HepG2 (cell line): Measurements from ENCODE around the gene CIBAR2. TPM values are rescaled to one million over a fixed set of nuclear protein-coding genes. Genes with fewer than 3 reads are reported as not detected.

Experiments
- AGO2 ChIP-seq: fragments of 200-400 bp; formaldehyde crosslinking; optimal IDR thresholded peaks from 2 replicates; pipeline ENCODE3; 2017; ENCODE audit warnings: mild to moderate bottlenecking, low read depth, low read length, moderate library complexity
- CBFB ChIP-seq: sonication (generic); formaldehyde crosslinking; IDR thresholded peaks from 2 replicates; pipeline ENCODE4 v1.4.0; 2020; ENCODE audit warnings: missing genetic modification reagents
- FIP1L1 ChIP-seq: fragments of 200-400 bp; formaldehyde crosslinking; IDR thresholded peaks from 2 replicates; pipeline ENCODE4 v1.6.1; 2018; ENCODE audit warnings: low read depth, mild to moderate bottlenecking, low read length, moderate library complexity, borderline replicate concordance; ENCODE audit not compliant: insufficient read depth
- HINFP ChIP-seq: sonication (generic); formaldehyde crosslinking; IDR thresholded peaks from 2 replicates; pipeline ENCODE4 v1.4.0; 2020; ENCODE audit warnings: low read depth, mild to moderate bottlenecking, missing genetic modification reagents
- KLF9 ChIP-seq: IDR thresholded peaks from 2 replicates; pipeline ENCODE4 v1.6.1; 2016; ENCODE audit warnings: low read depth
- NCOR1 ChIP-seq: fragments of 200-600 bp; sonication (generic); IDR thresholded peaks from 2 replicates; pipeline ENCODE4 v1.7.0; 2017; ENCODE audit warnings: antibody characterized with exemption, low read length, borderline replicate concordance
- POLR2AphosphoS2 ChIP-seq: IDR thresholded peaks from 2 replicates; pipeline ENCODE4 v1.6.1; 2011; ENCODE audit warnings: low read depth, low read length, improper control_type of control experiment
- PREB ChIP-seq: sonication (generic); formaldehyde crosslinking; IDR thresholded peaks from 2 replicates; pipeline ENCODE4 v1.4.0; 2020; ENCODE audit warnings: missing genetic modification reagents
- RERE ChIP-seq: IDR thresholded peaks from 2 replicates; pipeline ENCODE4 v1.6.1; 2016; ENCODE audit warnings: low read depth, missing genetic modification reagents, missing compliant biosample characterization
- SOX13 ChIP-seq, 3 experiments: fragments of 450-650 bp in 1 of 3; sonication (generic) in 1 of 3; formaldehyde crosslinking in 1 of 3; IDR thresholded peaks in 2 of 3; conservative IDR thresholded peaks in 1 of 3; 2 replicates each; pipeline versions ENCODE4 v1.5.0 to v1.6.1; 2016 to 2020; ENCODE audit warnings: antibody characterized with exemption in 1 of 3, mild to moderate bottlenecking in 1 of 3, missing compliant biosample characterization in 1 of 3, missing genetic modification reagents in 1 of 3, moderate library complexity in 1 of 3
- TMF1 ChIP-seq: sonication (generic); formaldehyde crosslinking; IDR thresholded peaks from 2 replicates; pipeline ENCODE4 v1.8.1; 2022; ENCODE audit warnings: low read depth, missing genetic modification reagents
- U2AF2 ChIP-seq: fragments of 200-400 bp; formaldehyde crosslinking; IDR thresholded peaks from 2 replicates; pipeline ENCODE4 v1.6.1; 2017; ENCODE audit warnings: low read depth, mild to moderate bottlenecking, low read length
- ZFP36L1 ChIP-seq: sonication (generic); formaldehyde crosslinking; IDR thresholded peaks from 2 replicates; pipeline ENCODE4 v1.8.0; 2022; ENCODE audit warnings: mild to moderate bottlenecking, missing genetic modification reagents, moderate library complexity
- ZFY ChIP-seq: sonication (generic); formaldehyde crosslinking; IDR thresholded peaks from 2 replicates; pipeline ENCODE4 v1.4.0; 2020; ENCODE audit warnings: missing genetic modification reagents
- ZKSCAN5 ChIP-seq: sonication (generic); formaldehyde crosslinking; IDR thresholded peaks from 2 replicates; pipeline ENCODE4 v1.5.1; 2020; ENCODE audit warnings: mild to moderate bottlenecking, missing genetic modification reagents
- ZNF230 ChIP-seq: sonication (generic); formaldehyde crosslinking; IDR thresholded peaks from 2 replicates; pipeline ENCODE4 v1.4.0; 2020; ENCODE audit warnings: mild to moderate bottlenecking, missing genetic modification reagents
- ZNF317 ChIP-seq: sonication (generic); formaldehyde crosslinking; IDR thresholded peaks from 2 replicates; pipeline ENCODE4 v1.5.0; 2020; ENCODE audit warnings: mild to moderate bottlenecking, missing genetic modification reagents
- ZNF570 ChIP-seq: sonication (generic); formaldehyde crosslinking; IDR thresholded peaks from 2 replicates; pipeline ENCODE4 v1.4.0; 2020; ENCODE audit warnings: mild to moderate bottlenecking, missing genetic modification reagents, borderline replicate concordance
- ZNF597 ChIP-seq: sonication (generic); formaldehyde crosslinking; IDR thresholded peaks from 2 replicates; pipeline ENCODE4 v1.5.0; 2020; ENCODE audit warnings: missing genetic modification reagents
- polyA plus RNA-seq, 8 experiments: library from polyadenylated mRNA; depleted of rRNA in 3 of 8; stranded (reverse) in 7 of 8; unstranded in 1 of 8; fragments of >200 nt; fragmentation: Illumina TruSeq in 4 of 8; extraction: Trizol in 4 of 8; gene quantifications; 2 replicates each; pipeline versions ENCODE4 v1.2.1 to v1.2.3, GENCODE V29; 2011 to 2016; ENCODE audit warnings: low read depth in 4 of 8, missing spikeins in 1 of 8, mixed read lengths in 1 of 8; ENCODE audit not compliant: insufficient read depth in 1 of 8
- total RNA-seq, 5 experiments: library from RNA; depleted of rRNA; stranded (reverse); fragments of >200 nt; fragmentation: Illumina TruSeq; extraction: Trizol; gene quantifications; 2 replicates each; pipeline ENCODE4 v1.2.3, GENCODE V29; 2016; ENCODE audit warnings: low read depth in 1 of 5

The CIBAR2 gene
- total and polyA plus RNA-seq, 2 of the 13 experiments (the other 11 are each of a cell fraction or from before 2014, with no cell fraction given) = not detected

GRCh38 chr16:85159179-85159980 lies 47.1 kb upstream of the CIBAR2 start (continued):
- 0 out of 2 replicates have a peak, but pooled peaks have one; percentile 33 for TF ChIP-seq ZFY (CRISPR knock-in tag)
- TF ChIP-seq AGO2 = no peak
- no peak for TF ChIP-seq ZNF570 (CRISPR knock-in tag)
- TF ChIP-seq ZNF230 (CRISPR knock-in tag) = no peak
- TF ChIP-seq SOX13 (IDR thresholded peaks at IDR 0.05) = no peak
- peak in 1 of 2 experiments; percentile 24; a peak in 1 of 4 replicates for TF ChIP-seq SOX13 (CRISPR knock-in tag; conservative IDR thresholded peaks at IDR 0.05 in 1 of 2, IDR thresholded peaks at IDR 0.05 in 1 of 2)
- 0 out of 2 replicates have a peak, but pooled peaks have one; percentile 16 for TF ChIP-seq CBFB (CRISPR knock-in tag)
- peak; percentile 97 for TF ChIP-seq NCOR1
- no peak for TF ChIP-seq ZNF317 (CRISPR knock-in tag)
- TF ChIP-seq ZNF597 (CRISPR knock-in tag) = no peak
- TF ChIP-seq PREB = no peak
- no peak for TF ChIP-seq U2AF2
- TF ChIP-seq ZFP36L1 (CRISPR knock-in tag) = peak; percentile 77; the same call in 1 of the 2 replicates
- TF ChIP-seq FIP1L1 = no peak
- no peak for TF ChIP-seq KLF9 (CRISPR knock-in tag)
- TF ChIP-seq ZKSCAN5 (CRISPR knock-in tag) = no peak
- TF ChIP-seq POLR2AphosphoS2 = no peak
- 0 out of 2 replicates have a peak, but pooled peaks have one; percentile 32 for TF ChIP-seq HINFP
- TF ChIP-seq TMF1 (CRISPR knock-in tag) = peak; percentile 77; the same call in 1 of the 2 replicates
- TF ChIP-seq RERE (CRISPR knock-in tag) = no peak
